HL-60 (cell line): ENCODE data around the gene SDF2L1.

ENCODE experiments used
- POLR2AphosphoS5 ChIP-seq: IDR thresholded peaks from 2 replicates; pipeline ENCODE4 v1.6.1; 2012; ENCODE audit warnings: low read depth
- SPI1 ChIP-seq: IDR thresholded peaks from 2 replicates; pipeline ENCODE4 v1.6.1; 2012; ENCODE audit warnings: low read depth, mild to moderate bottlenecking, borderline replicate concordance
- TF ChIP-seq, protein P1 (sequence below): IDR thresholded peaks from one replicate; pipeline ENCODE4 v1.5.1; 2011; ENCODE audit warnings: low read length, control low read depth, inconsistent platforms; ENCODE audit not compliant: insufficient read depth

DNA sequence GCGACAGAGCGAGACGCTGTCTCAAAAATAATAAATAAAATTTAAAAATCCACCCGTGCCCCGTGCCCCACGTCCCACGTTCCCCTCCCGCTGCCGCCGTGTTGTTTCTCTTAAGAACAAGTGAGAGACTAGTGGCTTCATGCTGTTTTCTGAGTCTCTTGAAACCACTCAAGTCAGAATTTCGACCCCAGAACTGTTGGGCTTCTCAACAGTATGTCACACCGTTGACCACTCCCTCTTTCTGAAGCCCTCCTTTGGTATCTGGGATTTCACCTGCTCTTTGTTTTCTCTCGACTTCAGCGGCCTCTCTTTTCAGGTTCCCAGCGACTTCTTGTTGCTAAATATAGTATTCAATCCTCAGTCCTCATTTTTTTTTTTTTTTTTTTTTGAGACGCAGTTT lies 24.7 kb downstream of the SDF2L1 start:
- TF ChIP-seq, protein P1, sequence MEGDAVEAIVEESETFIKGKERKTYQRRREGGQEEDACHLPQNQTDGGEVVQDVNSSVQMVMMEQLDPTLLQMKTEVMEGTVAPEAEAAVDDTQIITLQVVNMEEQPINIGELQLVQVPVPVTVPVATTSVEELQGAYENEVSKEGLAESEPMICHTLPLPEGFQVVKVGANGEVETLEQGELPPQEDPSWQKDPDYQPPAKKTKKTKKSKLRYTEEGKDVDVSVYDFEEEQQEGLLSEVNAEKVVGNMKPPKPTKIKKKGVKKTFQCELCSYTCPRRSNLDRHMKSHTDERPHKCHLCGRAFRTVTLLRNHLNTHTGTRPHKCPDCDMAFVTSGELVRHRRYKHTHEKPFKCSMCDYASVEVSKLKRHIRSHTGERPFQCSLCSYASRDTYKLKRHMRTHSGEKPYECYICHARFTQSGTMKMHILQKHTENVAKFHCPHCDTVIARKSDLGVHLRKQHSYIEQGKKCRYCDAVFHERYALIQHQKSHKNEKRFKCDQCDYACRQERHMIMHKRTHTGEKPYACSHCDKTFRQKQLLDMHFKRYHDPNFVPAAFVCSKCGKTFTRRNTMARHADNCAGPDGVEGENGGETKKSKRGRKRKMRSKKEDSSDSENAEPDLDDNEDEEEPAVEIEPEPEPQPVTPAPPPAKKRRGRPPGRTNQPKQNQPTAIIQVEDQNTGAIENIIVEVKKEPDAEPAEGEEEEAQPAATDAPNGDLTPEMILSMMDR: no peak
- TF ChIP-seq POLR2AphosphoS5: no peak
- TF ChIP-seq SPI1: no peak
